ENCODE results near the gene TMEM163.

Gene TMEM163

GRCh38 chr2:134671513-134671912 is 47.3 kb downstream of the TMEM163 start:
- Histone ChIP-seq H3K27me3 (ENCODE audit: insufficient read depth, low read length) (no peaks in the 10 kb centered on the region), H3K4me1 (ENCODE audit: insufficient read depth, low read length) (0 out of 2 replicates have a peak, but pooled peaks cover 6% of the 10 kb centered on the region), H3K27ac (ENCODE audit: low read depth, low read length) (no peak overlapping the region), H3K9ac (ENCODE audit: low read depth, low read length) (no peak overlapping the region), H3K4me3 (ENCODE audit: low read length) (no peak overlapping the region), H3K9me3 (ENCODE audit: insufficient read depth, low read depth, low read length) (no peaks in the 10 kb centered on the region), H3K36me3 (ENCODE audit: insufficient read depth, low read length) (no peaks in the 10 kb centered on the region)
- WGBS: 0% methylated on average over 1 of the region's 1 CpG

GRCh38 chr2:134670955-134671354 is 47.8 kb downstream of the TMEM163 start:
- H3K36me3 ChIP-seq (ENCODE audit: insufficient read depth, low read length): no peaks in the 10 kb centered on the region
- H3K9me3 ChIP-seq (ENCODE audit: insufficient read depth, low read depth, low read length): no peaks in the 10 kb centered on the region
- H3K4me1 ChIP-seq (ENCODE audit: insufficient read depth, low read length): 0 out of 2 replicates have a peak, but pooled peaks cover 6% of the 10 kb centered on the region
- no peaks in the 10 kb centered on the region for H3K27me3 ChIP-seq (ENCODE audit: insufficient read depth, low read length)
- WGBS: 87% methylated on average over 4 of the region's 4 CpGs
- no peak overlapping the region for H3K9ac ChIP-seq (ENCODE audit: low read depth, low read length)
- H3K27ac ChIP-seq (ENCODE audit: low read depth, low read length): no peak overlapping the region
- H3K4me3 ChIP-seq (ENCODE audit: low read length): no peak overlapping the region

GRCh38 chr2:134669731-134670669 is 48.8 kb downstream of the TMEM163 start:
- no peak overlapping the region for H3K27ac ChIP-seq (ENCODE audit: low read depth, low read length)
- no peaks in the 10 kb centered on the region for H3K27me3 ChIP-seq (ENCODE audit: insufficient read depth, low read length)
- 0 out of 2 replicates have a peak, but pooled peaks cover 6% of the 10 kb centered on the region for H3K4me1 ChIP-seq (ENCODE audit: insufficient read depth, low read length)

GRCh38 chr2:134668821-134669220 is 50.0 kb downstream of the TMEM163 start:
- no peak overlapping the region for H3K9ac ChIP-seq (ENCODE audit: low read depth, low read length)
- H3K27me3 ChIP-seq (ENCODE audit: insufficient read depth, low read length): no peaks in the 10 kb centered on the region
- 89% methylated on average over 7 of the region's 7 CpGs for WGBS
- H3K36me3 ChIP-seq (ENCODE audit: insufficient read depth, low read length): no peaks in the 10 kb centered on the region
- no peaks in the 10 kb centered on the region for H3K9me3 ChIP-seq (ENCODE audit: insufficient read depth, low read depth, low read length)
- no peak overlapping the region for H3K27ac ChIP-seq (ENCODE audit: low read depth, low read length)
- no peak overlapping the region for H3K4me3 ChIP-seq (ENCODE audit: low read length)
- H3K4me1 ChIP-seq (ENCODE audit: insufficient read depth, low read length): 0 out of 2 replicates have a peak, but pooled peaks cover 6% of the 10 kb centered on the region

More at GRCh38 chr2:134669731-134670669, 48.8 kb downstream of the TMEM163 start:
- Histone ChIP-seq H3K36me3 (ENCODE audit: insufficient read depth, low read length) (no peaks in the 10 kb centered on the region), H3K9ac (ENCODE audit: low read depth, low read length) (no peak overlapping the region), H3K4me3 (ENCODE audit: low read length) (no peak overlapping the region), H3K9me3 (ENCODE audit: insufficient read depth, low read depth, low read length) (no peaks in the 10 kb centered on the region)
- WGBS: 93% methylated on average over 11 of the region's 12 CpGs

GRCh38 chr2:134667541-134667940 is 51.3 kb downstream of the TMEM163 start:
- Histone ChIP-seq H3K4me3 (ENCODE audit: low read length) (no peak overlapping the region), H3K27me3 (ENCODE audit: insufficient read depth, low read length) (no peaks in the 10 kb centered on the region), H3K4me1 (ENCODE audit: insufficient read depth, low read length) (0 out of 2 replicates have a peak, but pooled peaks cover 6% of the 10 kb centered on the region), H3K36me3 (ENCODE audit: insufficient read depth, low read length) (no peaks in the 10 kb centered on the region), H3K9ac (ENCODE audit: low read depth, low read length) (no peak overlapping the region), H3K27ac (ENCODE audit: low read depth, low read length) (no peak overlapping the region), H3K9me3 (ENCODE audit: insufficient read depth, low read depth, low read length) (no peaks in the 10 kb centered on the region)
- no CpG with 5 or more reads among the region's 2 CpGs for WGBS

DNA sequence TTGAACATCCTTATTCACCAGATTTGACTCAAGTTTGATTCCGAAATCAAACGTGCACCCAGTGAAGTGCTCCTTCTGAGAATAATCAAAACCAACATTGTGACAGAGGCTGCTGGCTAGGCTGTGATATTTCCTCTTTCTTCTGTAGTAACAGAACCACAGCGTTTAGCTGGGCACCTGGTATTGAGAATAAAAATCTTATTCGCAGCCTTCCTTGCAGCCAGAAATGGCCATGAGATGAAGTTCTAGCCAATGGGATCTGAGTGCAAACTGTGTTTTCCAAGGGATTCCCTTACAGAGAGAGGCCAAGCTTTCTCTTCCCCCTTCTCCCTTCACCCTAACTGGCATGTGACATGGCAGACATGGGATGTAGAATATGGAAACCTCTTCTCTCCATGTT is 51.7 kb downstream of the TMEM163 start:
- no peak overlapping the region for H3K27ac ChIP-seq (ENCODE audit: low read depth, low read length)
- no peak overlapping the region for H3K9ac ChIP-seq (ENCODE audit: low read depth, low read length)
- 98% methylated on average over 4 of the region's 4 CpGs for WGBS
- no peaks in the 10 kb centered on the region for H3K27me3 ChIP-seq (ENCODE audit: insufficient read depth, low read length)
- no peaks in the 10 kb centered on the region for H3K9me3 ChIP-seq (ENCODE audit: insufficient read depth, low read depth, low read length)
- no peaks in the 10 kb centered on the region for H3K36me3 ChIP-seq (ENCODE audit: insufficient read depth, low read length)
- no peak overlapping the region for H3K4me3 ChIP-seq (ENCODE audit: low read length)
- H3K4me1 ChIP-seq (ENCODE audit: insufficient read depth, low read length): 0 out of 2 replicates have a peak, but pooled peaks cover 6% of the 10 kb centered on the region

- Histone ChIP-seq H3K9me3 (ENCODE audit: insufficient read depth, low read depth, low read length) (no peaks in the 10 kb centered on the region), H3K4me3 (ENCODE audit: low read length) (no peak overlapping the region), H3K36me3 (ENCODE audit: insufficient read depth, low read length) (no peaks in the 10 kb centered on the region), H3K27ac (ENCODE audit: low read depth, low read length) (no peak overlapping the region), H3K4me1 (ENCODE audit: insufficient read depth, low read length) (0 out of 2 replicates have a peak, but pooled peaks cover 5% of the 10 kb centered on the region), H3K27me3 (ENCODE audit: insufficient read depth, low read length) (no peaks in the 10 kb centered on the region), H3K9ac (ENCODE audit: low read depth, low read length) (no peak overlapping the region)
- 86% methylated on average over 7 of the region's 7 CpGs for WGBS
These were observed 52.9 kb downstream of the TMEM163 start for GRCh38 chr2:134665727-134666506.

GRCh38 chr2:134663451-134664450 is 55.0 kb downstream of the TMEM163 start:
- H3K27ac ChIP-seq (ENCODE audit: low read depth, low read length): no peak overlapping the region
- 96% methylated on average over 8 of the region's 8 CpGs for WGBS

DNA sequence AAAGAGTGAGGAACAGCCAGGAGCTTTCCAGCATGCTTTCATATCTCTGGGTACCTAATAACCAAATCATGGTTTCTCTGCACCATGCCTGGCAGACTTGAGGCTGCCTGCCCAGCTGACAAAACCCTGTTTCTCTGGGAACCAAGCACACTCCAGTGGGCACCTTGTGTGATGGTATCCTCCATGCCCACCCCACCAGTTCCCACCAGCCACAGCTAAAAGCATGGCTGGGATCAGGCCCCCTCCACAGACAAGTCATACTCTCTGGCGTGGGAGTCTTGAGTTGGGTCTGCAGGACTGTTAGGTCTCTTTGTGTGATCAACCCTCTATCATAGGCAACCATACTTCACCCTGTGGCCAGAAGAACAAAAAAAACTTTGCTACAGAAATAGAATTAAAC is 56.0 kb downstream of the TMEM163 start:
- WGBS: 100% methylated on average over 1 of the region's 1 CpG
- H3K4me1 ChIP-seq (ENCODE audit: insufficient read depth, low read length): no peaks in the 10 kb centered on the region
- no peaks in the 10 kb centered on the region for H3K27me3 ChIP-seq (ENCODE audit: insufficient read depth, low read length)

More at GRCh38 chr2:134663451-134664450, 55.0 kb downstream of the TMEM163 start:
- no peaks in the 10 kb centered on the region for H3K4me1 ChIP-seq (ENCODE audit: insufficient read depth, low read length)
- no peak overlapping the region for H3K4me3 ChIP-seq (ENCODE audit: low read length)
- no peak overlapping the region for H3K9ac ChIP-seq (ENCODE audit: low read depth, low read length)
- H3K27me3 ChIP-seq (ENCODE audit: insufficient read depth, low read length): no peaks in the 10 kb centered on the region
- H3K9me3 ChIP-seq (ENCODE audit: insufficient read depth, low read depth, low read length): no peaks in the 10 kb centered on the region
- no peaks in the 10 kb centered on the region for H3K36me3 ChIP-seq (ENCODE audit: insufficient read depth, low read length)

GRCh38 chr2:134660626-134661402 is 58.0 kb downstream of the TMEM163 start:
- Histone ChIP-seq H3K36me3 (ENCODE audit: insufficient read depth, low read length) (no peaks in the 10 kb centered on the region), H3K9me3 (ENCODE audit: insufficient read depth, low read depth, low read length) (0 out of 2 replicates have a peak, but pooled peaks cover 2% of the 10 kb centered on the region), H3K4me1 (ENCODE audit: insufficient read depth, low read length) (no peaks in the 10 kb centered on the region), H3K27me3 (ENCODE audit: insufficient read depth, low read length) (no peaks in the 10 kb centered on the region), H3K9ac (ENCODE audit: low read depth, low read length) (no peak overlapping the region), H3K27ac (ENCODE audit: low read depth, low read length) (no peak overlapping the region), H3K4me3 (ENCODE audit: low read length) (no peak overlapping the region)
- WGBS: 94% methylated on average over 7 of the region's 7 CpGs

More for the DNA sequence above, 56.0 kb downstream of the TMEM163 start:
- no peaks in the 10 kb centered on the region for H3K36me3 ChIP-seq (ENCODE audit: insufficient read depth, low read length)
- H3K27ac ChIP-seq (ENCODE audit: low read depth, low read length): no peak overlapping the region
- no peaks in the 10 kb centered on the region for H3K9me3 ChIP-seq (ENCODE audit: insufficient read depth, low read depth, low read length)
- no peak overlapping the region for H3K9ac ChIP-seq (ENCODE audit: low read depth, low read length)
- H3K4me3 ChIP-seq (ENCODE audit: low read length): no peak overlapping the region

Data from HUES64 (cell line).